GM23338 (cell line): ENCODE results near the gene PRAC1. TPM values are rescaled to one million over a fixed set of nuclear protein-coding genes. Genes with fewer than 3 reads are reported as not detected.
A peak's percentile ranks its signal among the peaks of the same experiment; 100 is the strongest.

ENCODE experiments used
- ATAC-seq: fragments of 200-7000 bp; cut with Tn5 transposase; 3 replicates; pipeline ENCODE4 v1.9.1; 2020
- DNase-seq: peaks from one replicate; pipeline ENCODE4 v3.0.0-alpha.2; 2015; ENCODE audit warnings: low spot score
- H2AFZ ChIP-seq: fragments of 200-600 bp; sonication (generic); 2 replicates; pipeline ENCODE4 v1.8.0; 2016; ENCODE audit warnings: antibody characterized with exemption, mild to moderate bottlenecking, moderate library complexity
- H3F3A ChIP-seq: fragments of 200-600 bp; sonication (generic); replicated peaks from 2 replicates; pipeline ENCODE4 v1.8.0; 2017; ENCODE audit warnings: antibody characterized with exemption, mixed run types, low read depth
- H3K27ac ChIP-seq: fragments of 200-600 bp; sonication (generic); 2 replicates; pipeline ENCODE4 v1.6.1; 2016; ENCODE audit warnings: low read depth
- H3K27me3 ChIP-seq: fragments of 200-600 bp; sonication (generic); 2 replicates; pipeline ENCODE4 v1.8.0; 2016; ENCODE audit warnings: mild to moderate bottlenecking, mixed run types, moderate library complexity; ENCODE audit not compliant: insufficient read depth
- H3K36me3 ChIP-seq: fragments of 200-600 bp; sonication (generic); 2 replicates; pipeline ENCODE4 v1.8.0; 2016; ENCODE audit warnings: mild to moderate bottlenecking; ENCODE audit not compliant: insufficient read depth
- H3K4me1 ChIP-seq: fragments of 200-600 bp; sonication (generic); 2 replicates; pipeline ENCODE4 v1.8.0; 2016; ENCODE audit warnings: mild to moderate bottlenecking, moderate library complexity; ENCODE audit not compliant: insufficient read depth
- H3K4me2 ChIP-seq: fragments of 200-600 bp; sonication (generic); 2 replicates; pipeline ENCODE4 v1.7.1; 2017; ENCODE audit warnings: mixed run types
- H3K4me3 ChIP-seq: fragments of 200-600 bp; sonication (generic); 2 replicates; pipeline ENCODE4 v1.6.1; 2016; ENCODE audit warnings: mixed run types
- H3K79me2 ChIP-seq: fragments of 200-600 bp; sonication (generic); replicated peaks from 2 replicates; pipeline ENCODE4 v1.8.0; 2017; ENCODE audit warnings: mild to moderate bottlenecking; ENCODE audit not compliant: insufficient read depth
- H3K9me2 ChIP-seq: fragments of 200-600 bp; sonication (generic); 2 replicates; pipeline ENCODE4 v1.8.0; 2017; ENCODE audit not compliant: insufficient read depth
- H4K20me1 ChIP-seq: fragments of 200-600 bp; sonication (generic); replicated peaks from 2 replicates; pipeline ENCODE4 v1.8.0; 2017; ENCODE audit warnings: mild to moderate bottlenecking; ENCODE audit not compliant: insufficient read depth
- H3K27ac Mint-ChIP-seq: 2 replicates; pipeline ENCODE4 v1.8.0; 2020; ENCODE audit warnings: inconsistent platforms, mild to moderate bottlenecking, moderate library complexity, mixed read lengths
- H3K27me3 Mint-ChIP-seq: 3 replicates; pipeline ENCODE4 v1.8.0; 2022; ENCODE audit warnings: low read depth, mild to moderate bottlenecking, moderate library complexity, mixed read lengths, inconsistent platforms; ENCODE audit not compliant: insufficient read depth, poor library complexity
- H3K36me3 Mint-ChIP-seq: 3 replicates; pipeline ENCODE4 v1.8.0; 2021; ENCODE audit warnings: low read depth, mild to moderate bottlenecking, inconsistent platforms, moderate library complexity, mixed read lengths
- H3K4me1 Mint-ChIP-seq: 3 replicates; pipeline ENCODE4 v1.8.0; 2020; ENCODE audit warnings: mild to moderate bottlenecking, inconsistent platforms, mixed read lengths
- H3K4me3 Mint-ChIP-seq: 3 replicates; pipeline ENCODE4 v1.8.0; 2021; ENCODE audit warnings: moderate library complexity, mild to moderate bottlenecking, inconsistent platforms, mixed read lengths
- H3K9me3 Mint-ChIP-seq: 3 replicates; pipeline ENCODE4 v1.8.0; 2020; ENCODE audit warnings: moderate library complexity, mild to moderate bottlenecking, inconsistent platforms, mixed read lengths
- CREB1 ChIP-seq: fragments of 250-450 bp; sonication (Bioruptor Pico); IDR thresholded peaks from 2 replicates; pipeline ENCODE4 v1.5.0; 2020; ENCODE audit warnings: low read depth, mild to moderate bottlenecking, moderate library complexity
- EZH2 ChIP-seq: fragments of 200-600 bp; sonication (generic); IDR thresholded peaks from one replicate; pipeline ENCODE4 v1.8.0; 2017; ENCODE audit warnings: antibody characterized with exemption, mild to moderate bottlenecking, low read depth; ENCODE audit not compliant: unreplicated experiment
- NANOG ChIP-seq: IDR thresholded peaks from 2 replicates; pipeline ENCODE4 v1.6.1; 2016; ENCODE audit warnings: antibody characterized with exemption, borderline replicate concordance
- STAT1 ChIP-seq: IDR thresholded peaks from one replicate; pipeline ENCODE4 v1.6.1; 2016; ENCODE audit warnings: antibody characterized with exemption; ENCODE audit not compliant: unreplicated experiment
- ZNF331 ChIP-seq: fragments of 250-450 bp; sonication (Bioruptor Pico); IDR thresholded peaks from 2 replicates; pipeline ENCODE4 v1.5.0; 2020; ENCODE audit warnings: low read depth, mild to moderate bottlenecking, moderate library complexity
- polyA plus RNA-seq: library from polyadenylated mRNA; unstranded; fragments of >200 nt; fragmentation: Nextera tagmentation; extraction: Ambion mirVana; gene quantifications from 2 replicates; pipeline ENCODE4 v1.2.1, GENCODE V29; 2016
- total RNA-seq: library from RNA; depleted of rRNA; stranded (reverse); fragments of >200 nt; shearing (Covaris generic); gene quantifications from 2 replicates; pipeline ENCODE4 v1.2.3, GENCODE V29; 2014
- TF ChIP-seq, protein P1 (sequence below): IDR thresholded peaks from one replicate; pipeline ENCODE4 v1.6.1; 2018; ENCODE audit warnings: antibody characterized with exemption; ENCODE audit not compliant: unreplicated experiment
- TF ChIP-seq, protein P2 (sequence below): fragments of 250-450 bp; sonication (Bioruptor Pico); IDR thresholded peaks from 2 replicates; pipeline ENCODE4 v1.5.0; 2020; ENCODE audit warnings: mild to moderate bottlenecking, moderate library complexity
- TF ChIP-seq, protein P3 (sequence below): IDR thresholded peaks from 2 replicates; pipeline ENCODE4 v1.6.1; 2016; ENCODE audit warnings: antibody characterized with exemption

The PRAC1 gene
- total and polyA plus RNA-seq, 2 experiments from 2014 or later: not detected

DNA sequence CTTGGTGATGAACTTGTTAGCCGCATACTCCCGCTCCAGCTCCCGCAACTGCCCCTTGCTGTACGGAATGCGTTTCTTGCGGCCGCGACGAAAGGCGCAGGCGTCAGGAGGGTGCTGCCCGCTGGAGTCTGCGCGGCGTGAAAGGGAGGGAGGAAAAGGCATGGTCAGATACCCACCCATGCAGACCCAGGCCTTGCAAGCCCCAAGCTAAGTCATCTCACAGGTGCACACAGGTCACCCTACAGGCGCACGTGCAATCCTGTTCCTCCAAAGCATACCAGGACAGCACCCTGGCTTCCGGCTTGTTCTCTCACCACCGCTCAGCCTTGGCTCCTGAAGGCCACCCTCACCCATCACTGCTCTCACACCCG, 4.6 kb upstream of the PRAC1 start:
- Mint-ChIP-seq H3K36me3 (peaks cover 3% of the 10 kb centered on the region; the same call in 1 of the 3 replicates), H3K27me3 (peaks cover 100% of the 10 kb centered on the region), H3K4me3 (no peak overlapping the region), H3K27ac (no peak overlapping the region), H3K4me1 (peaks cover 24% of the 10 kb centered on the region), H3K9me3 (no peaks in the 10 kb centered on the region)
- Histone ChIP-seq H4K20me1 (peaks cover 56% of the 10 kb centered on the region), H3K27me3 (peaks cover 100% of the 10 kb centered on the region), H2AFZ (no peak overlapping the region), H3F3A (peaks cover 33% of the 10 kb centered on the region), H3K4me2 (no peak overlapping the region), H3K9me2 (no peaks in the 10 kb centered on the region), H3K79me2 (no peaks in the 10 kb centered on the region), H3K4me3 (no peak overlapping the region), H3K4me1 (peaks cover 24% of the 10 kb centered on the region; the same call in 1 of the 2 replicates), H3K27ac (no peak overlapping the region), H3K36me3 (no peaks in the 10 kb centered on the region)
- TF ChIP-seq ZNF331 (CRISPR knock-in tag): no peak
- peak; percentile 82 for TF ChIP-seq EZH2
- ATAC-seq (no peak), DNase-seq (no peak)

DNA sequence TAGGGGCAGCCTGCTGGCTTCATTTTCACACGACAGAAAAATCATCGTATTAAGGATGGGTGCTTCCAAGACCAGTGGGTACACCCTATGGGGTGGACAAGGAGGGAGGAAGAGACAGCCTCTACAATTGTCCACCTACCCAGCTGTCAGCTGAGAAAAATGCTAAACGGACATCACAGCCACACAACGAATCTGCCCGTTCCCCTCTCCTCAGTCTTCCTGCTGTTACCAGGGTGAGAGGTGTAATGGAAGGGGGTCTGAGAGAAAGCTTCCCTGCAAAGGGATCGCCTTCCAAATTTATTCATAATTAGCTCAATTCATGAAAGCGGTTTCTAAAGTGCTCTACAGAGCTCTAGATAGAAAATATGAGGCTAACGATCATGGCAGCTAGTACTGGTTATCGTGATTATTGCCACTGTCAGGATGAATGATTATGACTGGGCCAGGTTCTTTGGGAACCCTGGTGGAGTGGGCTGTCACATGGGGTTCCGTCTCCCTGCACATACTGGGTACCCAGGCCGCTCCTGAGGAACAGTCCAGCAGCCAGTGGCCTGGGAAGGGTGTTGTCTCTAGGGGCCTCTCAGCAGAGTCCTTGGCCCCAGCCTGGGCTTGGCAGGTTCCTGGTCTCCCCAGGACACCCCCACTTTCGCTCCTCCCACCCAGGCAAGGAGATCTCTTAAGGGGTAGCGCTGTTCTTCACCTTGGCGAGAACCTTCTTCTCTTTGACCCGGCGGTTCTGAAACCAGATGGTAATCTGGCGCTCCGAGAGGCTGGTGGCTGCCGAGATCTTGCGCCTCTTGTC, 4.0 kb upstream of the PRAC1 start:
- Histone ChIP-seq H3K27me3 (peaks cover 100% of the 10 kb centered on the region), H3K4me3 (no peak overlapping the region), H3K4me1 (peaks cover 24% of the 10 kb centered on the region; the same call in 1 of the 2 replicates), H4K20me1 (peaks cover 52% of the 10 kb centered on the region), H2AFZ (no peak overlapping the region), H3K27ac (no peak overlapping the region), H3K36me3 (no peaks in the 10 kb centered on the region), H3F3A (peaks cover 33% of the 10 kb centered on the region), H3K79me2 (no peaks in the 10 kb centered on the region), H3K4me2 (no peak overlapping the region), H3K9me2 (no peaks in the 10 kb centered on the region)
- ATAC-seq (no peak), DNase-seq (no peak)
- Mint-ChIP-seq H3K27ac (no peak overlapping the region), H3K9me3 (no peaks in the 10 kb centered on the region), H3K36me3 (peaks cover 3% of the 10 kb centered on the region; the same call in 1 of the 3 replicates), H3K27me3 (peaks cover 100% of the 10 kb centered on the region), H3K4me1 (peaks cover 24% of the 10 kb centered on the region), H3K4me3 (no peak overlapping the region)
- peak; percentile 20 for TF ChIP-seq EZH2
- TF ChIP-seq, protein P1, sequence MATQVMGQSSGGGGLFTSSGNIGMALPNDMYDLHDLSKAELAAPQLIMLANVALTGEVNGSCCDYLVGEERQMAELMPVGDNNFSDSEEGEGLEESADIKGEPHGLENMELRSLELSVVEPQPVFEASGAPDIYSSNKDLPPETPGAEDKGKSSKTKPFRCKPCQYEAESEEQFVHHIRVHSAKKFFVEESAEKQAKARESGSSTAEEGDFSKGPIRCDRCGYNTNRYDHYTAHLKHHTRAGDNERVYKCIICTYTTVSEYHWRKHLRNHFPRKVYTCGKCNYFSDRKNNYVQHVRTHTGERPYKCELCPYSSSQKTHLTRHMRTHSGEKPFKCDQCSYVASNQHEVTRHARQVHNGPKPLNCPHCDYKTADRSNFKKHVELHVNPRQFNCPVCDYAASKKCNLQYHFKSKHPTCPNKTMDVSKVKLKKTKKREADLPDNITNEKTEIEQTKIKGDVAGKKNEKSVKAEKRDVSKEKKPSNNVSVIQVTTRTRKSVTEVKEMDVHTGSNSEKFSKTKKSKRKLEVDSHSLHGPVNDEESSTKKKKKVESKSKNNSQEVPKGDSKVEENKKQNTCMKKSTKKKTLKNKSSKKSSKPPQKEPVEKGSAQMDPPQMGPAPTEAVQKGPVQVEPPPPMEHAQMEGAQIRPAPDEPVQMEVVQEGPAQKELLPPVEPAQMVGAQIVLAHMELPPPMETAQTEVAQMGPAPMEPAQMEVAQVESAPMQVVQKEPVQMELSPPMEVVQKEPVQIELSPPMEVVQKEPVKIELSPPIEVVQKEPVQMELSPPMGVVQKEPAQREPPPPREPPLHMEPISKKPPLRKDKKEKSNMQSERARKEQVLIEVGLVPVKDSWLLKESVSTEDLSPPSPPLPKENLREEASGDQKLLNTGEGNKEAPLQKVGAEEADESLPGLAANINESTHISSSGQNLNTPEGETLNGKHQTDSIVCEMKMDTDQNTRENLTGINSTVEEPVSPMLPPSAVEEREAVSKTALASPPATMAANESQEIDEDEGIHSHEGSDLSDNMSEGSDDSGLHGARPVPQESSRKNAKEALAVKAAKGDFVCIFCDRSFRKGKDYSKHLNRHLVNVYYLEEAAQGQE: no peak
- TF ChIP-seq NANOG: no peak
- TF ChIP-seq STAT1: no peak
- TF ChIP-seq CREB1: no peak
- TF ChIP-seq, protein P2, sequence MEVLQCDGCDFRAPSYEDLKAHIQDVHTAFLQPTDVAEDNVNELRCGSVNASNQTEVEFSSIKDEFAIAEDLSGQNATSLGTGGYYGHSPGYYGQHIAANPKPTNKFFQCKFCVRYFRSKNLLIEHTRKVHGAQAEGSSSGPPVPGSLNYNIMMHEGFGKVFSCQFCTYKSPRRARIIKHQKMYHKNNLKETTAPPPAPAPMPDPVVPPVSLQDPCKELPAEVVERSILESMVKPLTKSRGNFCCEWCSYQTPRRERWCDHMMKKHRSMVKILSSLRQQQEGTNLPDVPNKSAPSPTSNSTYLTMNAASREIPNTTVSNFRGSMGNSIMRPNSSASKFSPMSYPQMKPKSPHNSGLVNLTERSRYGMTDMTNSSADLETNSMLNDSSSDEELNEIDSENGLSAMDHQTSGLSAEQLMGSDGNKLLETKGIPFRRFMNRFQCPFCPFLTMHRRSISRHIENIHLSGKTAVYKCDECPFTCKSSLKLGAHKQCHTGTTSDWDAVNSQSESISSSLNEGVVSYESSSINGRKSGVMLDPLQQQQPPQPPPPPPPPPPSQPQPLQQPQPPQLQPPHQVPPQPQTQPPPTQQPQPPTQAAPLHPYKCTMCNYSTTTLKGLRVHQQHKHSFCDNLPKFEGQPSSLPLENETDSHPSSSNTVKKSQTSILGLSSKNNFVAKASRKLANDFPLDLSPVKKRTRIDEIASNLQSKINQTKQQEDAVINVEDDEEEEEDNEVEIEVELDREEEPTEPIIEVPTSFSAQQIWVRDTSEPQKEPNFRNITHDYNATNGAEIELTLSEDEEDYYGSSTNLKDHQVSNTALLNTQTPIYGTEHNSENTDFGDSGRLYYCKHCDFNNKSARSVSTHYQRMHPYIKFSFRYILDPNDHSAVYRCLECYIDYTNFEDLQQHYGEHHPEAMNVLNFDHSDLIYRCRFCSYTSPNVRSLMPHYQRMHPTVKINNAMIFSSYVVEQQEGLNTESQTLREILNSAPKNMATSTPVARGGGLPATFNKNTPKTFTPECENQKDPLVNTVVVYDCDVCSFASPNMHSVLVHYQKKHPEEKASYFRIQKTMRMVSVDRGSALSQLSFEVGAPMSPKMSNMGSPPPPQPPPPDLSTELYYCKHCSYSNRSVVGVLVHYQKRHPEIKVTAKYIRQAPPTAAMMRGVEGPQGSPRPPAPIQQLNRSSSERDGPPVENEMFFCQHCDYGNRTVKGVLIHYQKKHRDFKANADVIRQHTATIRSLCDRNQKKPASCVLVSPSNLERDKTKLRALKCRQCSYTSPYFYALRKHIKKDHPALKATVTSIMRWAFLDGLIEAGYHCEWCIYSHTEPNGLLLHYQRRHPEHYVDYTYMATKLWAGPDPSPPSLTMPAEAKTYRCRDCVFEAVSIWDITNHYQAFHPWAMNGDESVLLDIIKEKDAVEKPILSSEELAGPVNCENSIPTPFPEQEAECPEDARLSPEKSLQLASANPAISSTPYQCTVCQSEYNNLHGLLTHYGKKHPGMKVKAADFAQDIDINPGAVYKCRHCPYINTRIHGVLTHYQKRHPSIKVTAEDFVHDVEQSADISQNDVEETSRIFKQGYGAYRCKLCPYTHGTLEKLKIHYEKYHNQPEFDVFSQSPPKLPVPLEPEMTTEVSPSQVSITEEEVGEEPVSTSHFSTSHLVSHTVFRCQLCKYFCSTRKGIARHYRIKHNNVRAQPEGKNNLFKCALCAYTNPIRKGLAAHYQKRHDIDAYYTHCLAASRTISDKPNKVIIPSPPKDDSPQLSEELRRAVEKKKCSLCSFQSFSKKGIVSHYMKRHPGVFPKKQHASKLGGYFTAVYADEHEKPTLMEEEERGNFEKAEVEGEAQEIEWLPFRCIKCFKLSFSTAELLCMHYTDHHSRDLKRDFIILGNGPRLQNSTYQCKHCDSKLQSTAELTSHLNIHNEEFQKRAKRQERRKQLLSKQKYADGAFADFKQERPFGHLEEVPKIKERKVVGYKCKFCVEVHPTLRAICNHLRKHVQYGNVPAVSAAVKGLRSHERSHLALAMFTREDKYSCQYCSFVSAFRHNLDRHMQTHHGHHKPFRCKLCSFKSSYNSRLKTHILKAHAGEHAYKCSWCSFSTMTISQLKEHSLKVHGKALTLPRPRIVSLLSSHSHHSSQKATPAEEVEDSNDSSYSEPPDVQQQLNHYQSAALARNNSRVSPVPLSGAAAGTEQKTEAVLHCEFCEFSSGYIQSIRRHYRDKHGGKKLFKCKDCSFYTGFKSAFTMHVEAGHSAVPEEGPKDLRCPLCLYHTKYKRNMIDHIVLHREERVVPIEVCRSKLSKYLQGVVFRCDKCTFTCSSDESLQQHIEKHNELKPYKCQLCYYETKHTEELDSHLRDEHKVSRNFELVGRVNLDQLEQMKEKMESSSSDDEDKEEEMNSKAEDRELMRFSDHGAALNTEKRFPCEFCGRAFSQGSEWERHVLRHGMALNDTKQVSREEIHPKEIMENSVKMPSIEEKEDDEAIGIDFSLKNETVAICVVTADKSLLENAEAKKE (CRISPR knock-in tag): no peak
- TF ChIP-seq, protein P3, sequence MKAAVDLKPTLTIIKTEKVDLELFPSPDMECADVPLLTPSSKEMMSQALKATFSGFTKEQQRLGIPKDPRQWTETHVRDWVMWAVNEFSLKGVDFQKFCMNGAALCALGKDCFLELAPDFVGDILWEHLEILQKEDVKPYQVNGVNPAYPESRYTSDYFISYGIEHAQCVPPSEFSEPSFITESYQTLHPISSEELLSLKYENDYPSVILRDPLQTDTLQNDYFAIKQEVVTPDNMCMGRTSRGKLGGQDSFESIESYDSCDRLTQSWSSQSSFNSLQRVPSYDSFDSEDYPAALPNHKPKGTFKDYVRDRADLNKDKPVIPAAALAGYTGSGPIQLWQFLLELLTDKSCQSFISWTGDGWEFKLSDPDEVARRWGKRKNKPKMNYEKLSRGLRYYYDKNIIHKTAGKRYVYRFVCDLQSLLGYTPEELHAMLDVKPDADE: no peak
